KOPT-K1 (cell line): ENCODE measurements around the gene CD48.

ENCODE experiments used
- H3K27ac ChIP-seq: fragments of 200-600 bp; sonication (generic); 2 replicates; pipeline ENCODE4 v1.5.1; 2016; ENCODE audit warnings: antibody characterized with exemption, mild to moderate bottlenecking, low read depth, low read length; ENCODE audit not compliant: poor library complexity, severe bottlenecking
- H3K36me3 ChIP-seq: fragments of 200-600 bp; sonication (generic); 2 replicates; pipeline ENCODE4 v1.5.1; 2017; ENCODE audit warnings: antibody characterized with exemption, mild to moderate bottlenecking, low read length, moderate library complexity; ENCODE audit not compliant: insufficient read depth
- H3K9me3 ChIP-seq: fragments of 200-600 bp; sonication (generic); 2 replicates; pipeline ENCODE4 v1.5.1; 2017; ENCODE audit warnings: antibody characterized with exemption, low read length, mild to moderate bottlenecking; ENCODE audit not compliant: insufficient read depth, poor library complexity, severe bottlenecking

CD48 gene

GRCh38 chr1:160647329-160647720, 64.3 kb downstream of the CD48 start:
- Histone ChIP-seq H3K36me3 (no peaks in the 10 kb centered on the region), H3K9me3 (no peaks in the 10 kb centered on the region), H3K27ac (peak overlapping the region; percentile 68)

GRCh38 chr1:160646711-160647328, 64.8 kb downstream of the CD48 start, which contains the start of gene SLAMF1:
Gene SLAMF1, minus strand, starts transcription at chr1:160647044. Its CDS starts 99 bp downstream, at chr1:160646945.
- H3K9me3 ChIP-seq = no peaks in the 10 kb centered on the region
- H3K36me3 ChIP-seq = no peaks in the 10 kb centered on the region
- peak within 1 kb of the TSS; percentile 68 for H3K27ac ChIP-seq

DNA sequence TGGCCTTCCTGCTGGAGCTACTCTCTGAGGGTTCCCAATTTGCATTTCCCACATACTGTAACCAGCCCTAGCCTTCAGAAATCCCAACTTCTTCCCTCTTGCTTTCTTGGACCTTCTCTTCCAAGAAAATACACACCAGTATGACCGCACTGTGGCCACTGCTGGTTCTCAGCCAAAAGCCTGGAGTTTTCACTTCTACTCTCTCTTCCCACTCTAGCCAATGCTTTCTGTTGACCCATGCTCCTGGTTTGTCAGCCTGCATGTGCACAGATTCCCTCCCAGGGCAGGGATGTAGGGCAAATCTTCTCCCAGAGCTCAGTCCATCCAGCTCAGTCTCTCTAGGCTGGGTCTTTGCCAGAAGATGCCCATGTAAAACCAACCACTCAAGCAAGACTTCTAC, 65.4 kb downstream of the CD48 start:
- Histone ChIP-seq H3K27ac (peak overlapping the region; percentile 68), H3K9me3 (no peaks in the 10 kb centered on the region), H3K36me3 (no peaks in the 10 kb centered on the region)

GRCh38 chr1:160645386-160646130, 66.1 kb downstream of the CD48 start:
- no peaks in the 10 kb centered on the region for H3K36me3 ChIP-seq
- H3K9me3 ChIP-seq = no peaks in the 10 kb centered on the region
- peak overlapping the region; percentile 68 for H3K27ac ChIP-seq

GRCh38 chr1:160644399-160644798, 67.2 kb downstream of the CD48 start:
- H3K27ac ChIP-seq = no peak overlapping the region
- no peaks in the 10 kb centered on the region for H3K36me3 ChIP-seq
- no peaks in the 10 kb centered on the region for H3K9me3 ChIP-seq

GRCh38 chr1:160643138-160643537, 68.5 kb downstream of the CD48 start:
- H3K9me3 ChIP-seq = no peaks in the 10 kb centered on the region
- no peak overlapping the region for H3K27ac ChIP-seq
- H3K36me3 ChIP-seq = no peaks in the 10 kb centered on the region

DNA sequence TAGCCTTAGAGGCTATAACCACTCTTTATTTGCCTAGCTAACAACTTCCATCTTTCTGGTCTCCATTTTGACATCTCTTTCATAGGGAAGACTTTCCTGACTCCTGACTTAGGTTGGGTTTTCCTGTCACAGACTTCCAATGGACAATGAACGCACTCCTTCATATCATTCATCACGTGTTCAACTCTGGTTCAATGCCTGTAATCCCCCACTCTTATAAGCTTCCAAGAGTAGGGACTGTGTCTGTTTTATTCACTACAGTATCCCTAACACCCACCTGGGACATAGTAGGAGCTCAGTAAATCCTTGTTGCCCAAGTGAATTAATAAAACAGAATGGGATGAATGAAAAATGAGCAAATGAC, 69.4 kb downstream of the CD48 start:
- no peaks in the 10 kb centered on the region for H3K9me3 ChIP-seq
- no peaks in the 10 kb centered on the region for H3K36me3 ChIP-seq
- peak overlapping the region; percentile 62 for H3K27ac ChIP-seq

- Histone ChIP-seq H3K36me3 (no peaks in the 10 kb centered on the region; the same call in 1 of the 2 replicates), H3K9me3 (no peaks in the 10 kb centered on the region), H3K27ac (peak overlapping the region; percentile 62)
These were observed 70.0 kb downstream of the CD48 start for GRCh38 chr1:160641323-160642280.

DNA sequence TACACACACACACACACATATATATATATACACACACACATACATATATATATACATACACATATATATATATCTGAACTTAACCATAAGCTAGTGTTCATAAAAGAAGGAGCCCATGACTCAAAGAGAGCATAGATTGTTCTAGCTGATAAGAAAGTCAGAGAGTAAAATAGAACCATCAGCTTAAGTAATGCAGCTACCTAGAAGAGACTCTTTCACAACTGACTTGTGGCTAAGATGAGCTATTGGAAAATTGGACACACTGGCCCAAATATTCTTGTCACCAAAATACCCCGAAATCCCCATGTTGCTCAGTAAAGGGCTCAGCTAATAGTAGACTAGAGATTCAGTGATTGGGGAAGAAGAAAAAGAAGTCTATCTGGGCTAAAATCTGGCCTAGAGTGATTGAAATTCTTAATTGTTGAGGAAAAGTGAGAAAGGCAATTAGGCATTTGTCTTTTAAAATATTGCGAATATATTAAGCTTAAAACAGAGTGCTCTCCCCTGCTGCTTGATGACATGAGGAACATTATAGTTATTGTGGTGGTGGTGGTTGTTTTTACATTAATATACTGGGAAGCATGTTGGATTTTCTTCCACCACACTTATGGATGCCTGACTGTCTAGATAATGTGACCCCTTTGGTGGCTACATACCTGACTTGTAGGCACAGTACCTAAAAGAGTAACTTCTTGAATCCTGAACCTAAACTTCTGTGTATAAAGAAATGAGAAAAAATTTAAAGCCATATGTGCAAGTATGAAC, 71.1 kb downstream of the CD48 start:
- peak overlapping the region; percentile 62 for H3K27ac ChIP-seq
- H3K36me3 ChIP-seq = peaks cover 8% of the 10 kb centered on the region
- no peaks in the 10 kb centered on the region for H3K9me3 ChIP-seq

GRCh38 chr1:160639652-160640051, 72.0 kb downstream of the CD48 start:
- Histone ChIP-seq H3K9me3 (no peaks in the 10 kb centered on the region), H3K36me3 (peaks cover 11% of the 10 kb centered on the region), H3K27ac (peak overlapping the region; percentile 69)

DNA sequence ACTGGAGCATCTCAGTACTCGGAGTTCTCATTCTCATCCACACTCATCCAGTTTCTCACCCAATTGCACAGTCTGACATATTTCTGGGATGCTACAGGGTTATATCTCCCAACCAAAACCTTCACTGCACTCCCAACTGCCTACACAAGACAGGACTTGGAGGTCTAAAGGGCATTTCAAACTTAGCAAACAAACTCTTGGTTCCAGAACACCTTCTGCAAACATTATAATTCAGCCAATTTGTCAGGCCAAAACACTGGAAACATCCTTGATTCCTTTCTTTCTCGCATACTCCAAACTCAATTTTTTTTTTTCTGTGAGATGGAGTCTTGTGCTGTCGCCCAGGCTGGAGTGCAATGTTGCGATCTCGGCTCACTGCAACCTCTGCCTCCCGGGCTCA, 72.7 kb downstream of the CD48 start:
- peaks cover 11% of the 10 kb centered on the region for H3K36me3 ChIP-seq
- H3K27ac ChIP-seq = peak overlapping the region; percentile 69
- no peaks in the 10 kb centered on the region for H3K9me3 ChIP-seq

DNA sequence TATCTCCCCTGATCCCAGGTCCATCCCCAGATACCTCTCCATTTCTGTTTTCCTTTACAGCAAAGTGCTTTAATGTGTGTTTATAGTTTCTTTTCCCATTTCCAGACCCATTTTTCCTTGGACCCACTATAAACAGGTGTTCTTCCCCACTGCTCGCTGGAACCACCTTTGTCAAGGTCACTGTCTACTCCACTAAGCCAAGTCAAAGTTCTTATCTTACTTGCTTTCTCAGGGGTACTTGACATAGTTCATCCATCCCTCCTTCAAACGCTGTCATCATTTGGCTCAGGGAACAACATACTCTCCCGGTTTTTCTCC, 73.1 kb downstream of the CD48 start:
- Histone ChIP-seq H3K27ac (peak overlapping the region; percentile 69), H3K36me3 (peaks cover 11% of the 10 kb centered on the region), H3K9me3 (no peaks in the 10 kb centered on the region)

DNA sequence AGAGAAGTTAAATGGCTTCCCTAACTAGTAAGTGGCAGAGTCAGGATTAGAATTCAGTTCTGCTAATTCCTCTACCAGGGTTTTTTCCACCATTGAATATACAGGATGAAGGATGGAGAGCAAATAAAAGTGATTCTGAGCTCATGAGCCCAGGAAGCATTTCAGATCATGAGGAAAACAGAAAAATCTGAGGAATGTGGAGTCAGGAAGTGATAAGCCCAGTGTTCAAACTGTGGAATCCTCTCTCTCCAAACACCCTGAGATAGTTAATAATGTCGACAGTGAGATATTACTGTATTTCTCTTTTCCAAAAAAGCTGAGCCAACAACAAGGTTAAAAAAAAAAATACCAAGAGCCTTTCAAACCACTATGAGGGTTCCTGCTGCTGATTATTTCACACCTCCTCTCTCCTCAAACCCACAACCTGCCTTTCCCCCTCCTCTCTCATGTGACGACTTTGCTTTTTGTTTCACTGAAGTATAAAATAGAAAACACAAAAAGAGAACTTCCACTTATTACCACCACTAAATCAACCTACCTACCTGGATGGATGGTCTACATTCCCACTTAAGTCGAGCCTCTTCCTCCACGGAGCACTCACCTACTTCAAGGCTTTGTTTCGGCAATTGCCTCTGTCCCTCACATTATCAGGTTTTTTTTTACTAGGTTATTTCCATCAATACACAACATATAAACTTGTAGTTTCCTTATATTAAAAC, 73.6 kb downstream of the CD48 start:
- Histone ChIP-seq H3K36me3 (peaks cover 11% of the 10 kb centered on the region), H3K9me3 (no peaks in the 10 kb centered on the region), H3K27ac (peak overlapping the region; percentile 69)

GRCh38 chr1:160637065-160637464, 74.6 kb downstream of the CD48 start:
- Histone ChIP-seq H3K27ac (peak overlapping the region; percentile 69), H3K36me3 (peaks cover 11% of the 10 kb centered on the region), H3K9me3 (no peaks in the 10 kb centered on the region)
